ENCODE measurements around the gene PNRC1.
"Not testable (repeated sequence)": the region's sequence is repeated elsewhere in the genome, so short reads cannot be mapped to it uniquely, and the experiment has no call there.

Gene PNRC1

GRCh38 chr6:89054208-89054607, 26.3 kb upstream of the PNRC1 start:
- H3K27me3 Mint-ChIP-seq (ENCODE audit: low read depth, poor library complexity) = peaks cover 7% of the 10 kb centered on the region
- no peaks in the 10 kb centered on the region for H3K36me3 Mint-ChIP-seq (ENCODE audit: low read depth)
- peaks cover 7% of the 10 kb centered on the region for H3K4me1 Mint-ChIP-seq
- no peaks in the 10 kb centered on the region for H3K9me3 Mint-ChIP-seq
- no peak overlapping the region for H3K4me3 Mint-ChIP-seq
- TF ChIP-seq CTCF (IDR thresholded peaks at IDR 0.05) = no peak
- no peak overlapping the region for H3K27ac Mint-ChIP-seq
- DNase-seq = no peak

- H3K4me3 Mint-ChIP-seq = no peak overlapping the region
Measured at GRCh38 chr6:89057759-89058158, 22.8 kb upstream of the PNRC1 start.

GRCh38 chr6:89058627-89059026, 21.9 kb upstream of the PNRC1 start:
- no peak for TF ChIP-seq CTCF (IDR thresholded peaks at IDR 0.05)
- no peaks in the 10 kb centered on the region for H3K36me3 Mint-ChIP-seq (ENCODE audit: low read depth)
- no peak for DNase-seq
- H3K4me1 Mint-ChIP-seq = peaks cover 7% of the 10 kb centered on the region
- peaks cover 2% of the 10 kb centered on the region for H3K27me3 Mint-ChIP-seq (ENCODE audit: low read depth, poor library complexity)
- H3K9me3 Mint-ChIP-seq = no peaks in the 10 kb centered on the region
- H3K27ac Mint-ChIP-seq = no peak overlapping the region
- no peak overlapping the region for H3K4me3 Mint-ChIP-seq

More at GRCh38 chr6:89057759-89058158, 22.8 kb upstream of the PNRC1 start:
- DNase-seq = no peak
- Mint-ChIP-seq H3K27ac (no peak overlapping the region), H3K9me3 (no peaks in the 10 kb centered on the region), H3K36me3 (ENCODE audit: low read depth) (no peaks in the 10 kb centered on the region), H3K27me3 (ENCODE audit: low read depth, poor library complexity) (peaks cover 4% of the 10 kb centered on the region), H3K4me1 (peaks cover 7% of the 10 kb centered on the region)
- TF ChIP-seq CTCF (IDR thresholded peaks at IDR 0.05) = no peak

- H3K27me3 Mint-ChIP-seq (ENCODE audit: low read depth, poor library complexity) = no peaks in the 10 kb centered on the region
- peaks cover 7% of the 10 kb centered on the region for H3K4me1 Mint-ChIP-seq
- H3K27ac Mint-ChIP-seq = no peak overlapping the region
- no peaks in the 10 kb centered on the region for H3K36me3 Mint-ChIP-seq (ENCODE audit: low read depth)
- H3K9me3 Mint-ChIP-seq = no peaks in the 10 kb centered on the region
- no peak for DNase-seq
- H3K4me3 Mint-ChIP-seq = no peak overlapping the region
- TF ChIP-seq CTCF (IDR thresholded peaks at IDR 0.05) = no peak
Measured at GRCh38 chr6:89059227-89059626, 21.3 kb upstream of the PNRC1 start.

GRCh38 chr6:89063881-89064280, 16.7 kb upstream of the PNRC1 start:
- Mint-ChIP-seq H3K4me3 (no peak overlapping the region), H3K9me3 (no peaks in the 10 kb centered on the region), H3K27ac (no peak overlapping the region), H3K27me3 (ENCODE audit: low read depth, poor library complexity) (no peaks in the 10 kb centered on the region), H3K36me3 (ENCODE audit: low read depth) (no peaks in the 10 kb centered on the region), H3K4me1 (peaks cover 8% of the 10 kb centered on the region)
- no peak for TF ChIP-seq CTCF (IDR thresholded peaks at IDR 0.05)
- no peak for DNase-seq

GRCh38 chr6:89064931-89065330, 15.6 kb upstream of the PNRC1 start:
- H3K4me3 Mint-ChIP-seq; H3K4me1 Mint-ChIP-seq; H3K9me3 Mint-ChIP-seq; H3K36me3 Mint-ChIP-seq (ENCODE audit: low read depth); H3K27ac Mint-ChIP-seq; DNase-seq; H3K27me3 Mint-ChIP-seq (ENCODE audit: low read depth, poor library complexity): not testable (repeated sequence)

- not testable (repeated sequence) for H3K27ac Mint-ChIP-seq; H3K4me3 Mint-ChIP-seq; H3K36me3 Mint-ChIP-seq (ENCODE audit: low read depth); DNase-seq; H3K9me3 Mint-ChIP-seq; H3K4me1 Mint-ChIP-seq; H3K27me3 Mint-ChIP-seq (ENCODE audit: low read depth, poor library complexity)
Measured at GRCh38 chr6:89066121-89066520, 14.4 kb upstream of the PNRC1 start.
